Breast epithelium (tissue), 4 donors: Measurements from ENCODE around the gene CGRRF1. TPM values are rescaled to one million over a fixed set of nuclear protein-coding genes. Genes with fewer than 3 reads are reported as not detected.
A peak's percentile ranks its signal among the peaks of the same experiment; 100 is the strongest.

Experiments used
- DNase-seq, 2 donors: peaks; one replicate each; pipeline ENCODE4 v3.0.0-alpha.2; 2019; ENCODE audit warnings: low spot score in 2 of 2
- H3K27ac ChIP-seq, 2 donors: fragments of 200-600 bp; sonication (generic) in 1 of 2; one replicate each; pipeline ENCODE4 v1.5.1; 2016 to 2019; ENCODE audit warnings: mild to moderate bottlenecking in 1 of 2
- H3K27me3 ChIP-seq, 2 donors: fragments of 200-600 bp; sonication (generic) in 1 of 2; one replicate each; pipeline versions ENCODE4 v1.5.1 to v1.6.0; 2017 to 2019; ENCODE audit warnings: control low read depth in 1 of 2, mild to moderate bottlenecking in 1 of 2
- H3K36me3 ChIP-seq: fragments of 200-600 bp; one replicate; pipeline ENCODE4 v1.5.1; 2019
- H3K4me1 ChIP-seq, 2 donors: fragments of 200-600 bp; sonication (generic); one replicate each; pipeline ENCODE4 v1.5.1; 2016 to 2019; ENCODE audit warnings: control low read depth in 1 of 2
- H3K4me3 ChIP-seq, 3 donors: fragments of 200-600 bp; sonication (generic); 1 replicate in 2 of 3; 2 replicates in 1 of 3; pipeline ENCODE4 v1.5.1; 2016 to 2019; ENCODE audit warnings: mild to moderate bottlenecking in 3 of 3, moderate library complexity in 2 of 3
- H3K9me3 ChIP-seq, 2 donors: fragments of 200-600 bp; sonication (generic) in 1 of 2; one replicate each; pipeline ENCODE4 v1.5.1; 2016 to 2019; ENCODE audit warnings: control low read depth in 1 of 2
- POLR2A ChIP-seq: fragments of 450-650 bp; IDR thresholded peaks from one replicate; pipeline ENCODE4 v1.6.1; 2016; ENCODE audit warnings: antibody characterized with exemption, mild to moderate bottlenecking, moderate library complexity
- POLR2AphosphoS5 ChIP-seq, 3 donors: sonication (generic); formaldehyde crosslinking; IDR thresholded peaks; one replicate each; pipeline ENCODE4 v1.6.1; 2017; ENCODE audit warnings: antibody characterized with exemption in 3 of 3
- intact Hi-C: fragments of 100-400 bp; cut with DNase I; formaldehyde crosslinking; loops from one replicate; pipeline ENCODE4 v1.15.1; 2023; ENCODE audit warnings: low total_unique reads
- total RNA-seq, 3 donors: library from RNA; depleted of rRNA; stranded (reverse); fragments of >200 nt; gene quantifications; one replicate each; pipeline ENCODE4 v1.1.0, GENCODE V29; 2016
- TF ChIP-seq, protein P1 (sequence below), 3 donors: fragments of 450-650 bp; IDR thresholded peaks; one replicate each; pipeline ENCODE4 v1.5.1; 2016 to 2017; ENCODE audit warnings: antibody characterized with exemption in 3 of 3, mild to moderate bottlenecking in 3 of 3, moderate library complexity in 3 of 3

CGRRF1 gene
- total RNA-seq, 3 donors from 2014 or later, result 21.0 to 25.5 (median 23.6) TPM

DNA sequence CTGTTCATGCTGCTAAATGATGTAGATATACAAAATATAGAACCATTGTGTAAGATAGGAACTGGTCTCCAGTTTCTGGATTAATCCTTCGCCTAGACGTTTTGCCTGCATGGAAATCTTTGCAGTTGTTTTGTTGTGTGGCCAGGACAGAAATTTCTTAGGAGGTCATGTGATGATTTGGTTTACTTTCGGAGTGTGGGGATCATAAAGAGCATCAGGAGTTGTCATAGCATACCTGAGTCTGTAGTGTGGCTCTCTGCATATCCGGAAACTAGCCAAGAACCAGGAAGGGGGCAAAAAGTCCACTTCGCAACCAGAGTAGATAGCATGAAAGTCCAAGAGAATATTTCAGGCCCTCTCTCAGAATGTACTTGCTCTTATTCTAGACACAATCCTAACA lies 60.3 kb downstream of the CGRRF1 start:
- H3K4me1 ChIP-seq, result no peaks in the 10 kb centered on the region
- H3K27ac ChIP-seq, result peak overlapping the region in 1 of 2 donors; percentile 26
- TF ChIP-seq POLR2A (no peak), POLR2AphosphoS5 (IDR thresholded peaks at IDR 0.05) (no peak)
- TF ChIP-seq, protein P1, sequence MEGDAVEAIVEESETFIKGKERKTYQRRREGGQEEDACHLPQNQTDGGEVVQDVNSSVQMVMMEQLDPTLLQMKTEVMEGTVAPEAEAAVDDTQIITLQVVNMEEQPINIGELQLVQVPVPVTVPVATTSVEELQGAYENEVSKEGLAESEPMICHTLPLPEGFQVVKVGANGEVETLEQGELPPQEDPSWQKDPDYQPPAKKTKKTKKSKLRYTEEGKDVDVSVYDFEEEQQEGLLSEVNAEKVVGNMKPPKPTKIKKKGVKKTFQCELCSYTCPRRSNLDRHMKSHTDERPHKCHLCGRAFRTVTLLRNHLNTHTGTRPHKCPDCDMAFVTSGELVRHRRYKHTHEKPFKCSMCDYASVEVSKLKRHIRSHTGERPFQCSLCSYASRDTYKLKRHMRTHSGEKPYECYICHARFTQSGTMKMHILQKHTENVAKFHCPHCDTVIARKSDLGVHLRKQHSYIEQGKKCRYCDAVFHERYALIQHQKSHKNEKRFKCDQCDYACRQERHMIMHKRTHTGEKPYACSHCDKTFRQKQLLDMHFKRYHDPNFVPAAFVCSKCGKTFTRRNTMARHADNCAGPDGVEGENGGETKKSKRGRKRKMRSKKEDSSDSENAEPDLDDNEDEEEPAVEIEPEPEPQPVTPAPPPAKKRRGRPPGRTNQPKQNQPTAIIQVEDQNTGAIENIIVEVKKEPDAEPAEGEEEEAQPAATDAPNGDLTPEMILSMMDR (IDR thresholded peaks at IDR 0.05), result no peak
- no peaks in the 10 kb centered on the region for H3K9me3 ChIP-seq
- DNase-seq, result no peak
- no peaks in the 10 kb centered on the region for H3K36me3 ChIP-seq
- intact Hi-C loops, result no loop called here
- peak overlapping the region in 1 of 3 donors; percentile 2 for H3K4me3 ChIP-seq
- no peaks in the 10 kb centered on the region for H3K27me3 ChIP-seq

DNA sequence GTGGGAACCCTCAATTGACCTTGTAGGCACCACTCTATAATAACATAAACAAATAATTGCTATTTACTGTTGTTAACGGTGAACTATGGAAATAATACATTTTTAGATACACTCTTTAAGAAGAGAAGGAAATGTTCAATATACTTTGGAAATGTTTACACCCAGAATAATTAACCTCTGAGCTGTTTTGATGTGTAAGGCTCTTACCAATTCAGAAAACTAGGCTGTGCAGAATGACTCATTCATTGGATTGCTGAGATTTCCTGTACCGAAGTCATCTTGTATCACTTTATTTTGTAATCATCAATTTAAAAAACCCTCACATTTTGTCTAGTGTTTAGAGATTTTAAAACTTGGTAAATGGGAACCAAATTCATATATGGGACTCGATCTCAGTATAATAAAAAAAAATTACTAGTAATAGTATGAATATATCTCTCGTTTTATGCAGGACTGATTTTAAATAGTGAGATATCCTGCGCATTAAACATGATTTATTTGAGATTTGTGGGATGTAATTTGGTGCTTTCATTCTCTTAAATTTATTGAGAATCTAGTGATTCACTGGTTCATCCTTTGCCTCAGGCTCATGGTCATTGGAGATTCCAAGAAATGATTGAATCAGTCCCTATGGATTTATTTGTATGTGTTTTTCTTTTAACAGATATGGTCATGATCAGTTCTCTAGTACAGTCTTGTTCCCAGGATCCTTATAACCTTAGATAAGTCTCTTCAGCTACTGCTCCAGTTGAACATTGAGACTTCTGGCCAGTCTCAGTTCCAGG lies 61.1 kb downstream of the CGRRF1 start:
- peak overlapping the region in 1 of 2 donors; percentile 26 for H3K27ac ChIP-seq
- no peak for TF ChIP-seq POLR2A
- no peak for TF ChIP-seq POLR2AphosphoS5 (IDR thresholded peaks at IDR 0.05)
- TF ChIP-seq, protein P1 (IDR thresholded peaks at IDR 0.05), result no peak
- DNase-seq, result no peak
- H3K4me1 ChIP-seq, result no peaks in the 10 kb centered on the region
- H3K9me3 ChIP-seq, result no peaks in the 10 kb centered on the region
- H3K27me3 ChIP-seq, result no peaks in the 10 kb centered on the region
- peak overlapping the region in 1 of 3 donors; percentile 2 for H3K4me3 ChIP-seq
- H3K36me3 ChIP-seq, result no peaks in the 10 kb centered on the region
- intact Hi-C loops, result no loop called here

DNA sequence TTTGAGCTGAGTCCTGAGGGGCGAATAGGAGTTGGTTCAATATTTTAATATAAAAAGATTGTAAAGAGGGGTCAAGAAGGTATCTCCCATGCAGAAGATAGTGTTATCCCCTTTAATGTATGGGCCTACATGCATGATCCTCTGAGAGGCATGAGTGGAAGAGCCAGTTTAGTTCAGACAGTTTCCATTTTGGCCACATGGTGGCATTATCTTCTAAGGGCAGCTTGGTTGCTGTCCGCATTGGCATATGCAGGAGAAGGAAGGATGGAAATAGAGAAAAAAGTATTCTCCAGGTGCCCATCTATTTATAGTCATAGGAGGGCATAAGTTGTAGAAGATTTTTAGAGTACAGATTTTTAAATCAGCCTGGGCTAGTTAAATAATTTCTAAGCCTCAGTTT lies 62.6 kb downstream of the CGRRF1 start:
- Histone ChIP-seq H3K36me3 (no peaks in the 10 kb centered on the region), H3K27ac (no peak overlapping the region), H3K9me3 (no peaks in the 10 kb centered on the region), H3K4me1 (no peaks in the 10 kb centered on the region), H3K4me3 (no peak overlapping the region), H3K27me3 (no peaks in the 10 kb centered on the region)
- TF ChIP-seq POLR2A (no peak), POLR2AphosphoS5 (IDR thresholded peaks at IDR 0.05) (no peak)
- TF ChIP-seq, protein P1 (IDR thresholded peaks at IDR 0.05), result no peak
- intact Hi-C loops, result no loop called here
- DNase-seq, result no peak

DNA sequence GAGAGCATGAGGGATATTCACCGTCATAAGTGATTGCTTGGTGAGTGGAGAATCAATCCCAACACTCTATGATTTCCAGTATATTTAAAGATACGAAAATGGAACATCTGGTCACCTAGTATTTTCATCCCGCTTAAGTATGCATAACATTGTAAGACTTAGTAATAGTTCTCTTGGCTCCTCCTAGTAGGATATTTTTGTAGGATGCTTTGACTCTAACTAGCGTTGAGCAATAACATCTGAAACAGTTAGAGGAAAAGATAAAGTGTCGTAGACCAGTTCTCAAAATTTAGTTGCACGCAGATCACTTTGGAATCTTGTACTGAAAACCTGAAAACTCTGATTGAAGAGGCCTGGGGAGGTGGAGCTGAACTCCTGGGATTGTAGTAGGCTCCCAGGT lies 64.8 kb downstream of the CGRRF1 start:
- no peak for TF ChIP-seq POLR2AphosphoS5 (IDR thresholded peaks at IDR 0.05)
- TF ChIP-seq POLR2A, result no peak
- TF ChIP-seq, protein P1 (IDR thresholded peaks at IDR 0.05), result no peak
- Histone ChIP-seq H3K27me3 (no peaks in the 10 kb centered on the region), H3K9me3 (no peaks in the 10 kb centered on the region), H3K27ac (no peak overlapping the region), H3K4me1 (no peaks in the 10 kb centered on the region), H3K4me3 (no peak overlapping the region), H3K36me3 (no peaks in the 10 kb centered on the region)
- intact Hi-C loops, result no loop called here
- DNase-seq, result no peak

DNA sequence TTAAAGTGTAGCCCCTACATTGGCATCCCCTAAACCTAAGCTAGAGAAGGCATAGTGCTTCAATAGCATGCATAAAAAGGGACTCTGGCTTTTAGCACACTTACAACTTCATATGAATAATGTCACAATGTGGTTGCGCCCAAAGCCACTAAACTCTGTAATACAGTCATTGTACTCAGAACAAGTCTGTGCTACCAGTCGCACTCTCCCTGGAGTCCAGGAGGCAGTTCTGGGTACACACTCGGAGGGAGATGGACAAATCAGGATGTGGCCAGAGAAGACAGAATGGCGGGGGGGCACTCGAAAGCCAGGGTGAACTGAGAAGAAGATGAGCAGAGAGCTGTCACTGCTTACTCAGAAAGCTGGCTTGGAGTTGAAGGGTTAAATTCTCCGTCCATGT lies 67.8 kb downstream of the CGRRF1 start:
- Histone ChIP-seq H3K4me1 (no peaks in the 10 kb centered on the region), H3K36me3 (no peaks in the 10 kb centered on the region), H3K27me3 (no peaks in the 10 kb centered on the region), H3K27ac (no peak overlapping the region), H3K9me3 (no peaks in the 10 kb centered on the region), H3K4me3 (no peak overlapping the region)
- TF ChIP-seq POLR2A, result no peak
- TF ChIP-seq, protein P1 (IDR thresholded peaks at IDR 0.05), result no peak
- TF ChIP-seq POLR2AphosphoS5 (IDR thresholded peaks at IDR 0.05), result no peak
- DNase-seq, result no peak
- intact Hi-C loops, result no loop called here
